ENCODE measurements around the gene SPEN.

DNA sequence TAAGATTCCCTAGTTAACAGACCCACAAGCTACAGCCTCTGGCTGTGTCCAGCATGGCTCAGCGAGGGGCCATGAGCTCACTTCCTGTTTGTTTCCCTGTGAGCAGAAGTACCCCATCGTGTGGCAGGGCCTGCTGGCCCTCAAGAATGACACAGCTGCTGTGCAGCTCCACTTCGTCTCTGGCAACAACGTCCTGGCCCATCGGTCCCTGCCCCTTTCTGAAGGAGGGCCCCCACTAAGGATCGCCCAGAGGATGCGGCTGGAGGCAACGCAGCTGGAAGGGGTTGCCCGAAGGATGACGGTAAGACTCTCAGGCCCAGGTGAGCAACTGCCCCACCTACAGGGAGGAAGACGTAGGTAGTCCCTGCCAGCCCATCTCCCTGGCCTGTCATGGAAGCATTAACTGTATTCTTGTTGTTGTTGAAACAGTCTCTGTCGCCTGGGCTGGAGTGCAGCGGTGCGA lies 90.2 kb downstream of the SPEN start:
- TF ChIP-seq, protein P1, sequence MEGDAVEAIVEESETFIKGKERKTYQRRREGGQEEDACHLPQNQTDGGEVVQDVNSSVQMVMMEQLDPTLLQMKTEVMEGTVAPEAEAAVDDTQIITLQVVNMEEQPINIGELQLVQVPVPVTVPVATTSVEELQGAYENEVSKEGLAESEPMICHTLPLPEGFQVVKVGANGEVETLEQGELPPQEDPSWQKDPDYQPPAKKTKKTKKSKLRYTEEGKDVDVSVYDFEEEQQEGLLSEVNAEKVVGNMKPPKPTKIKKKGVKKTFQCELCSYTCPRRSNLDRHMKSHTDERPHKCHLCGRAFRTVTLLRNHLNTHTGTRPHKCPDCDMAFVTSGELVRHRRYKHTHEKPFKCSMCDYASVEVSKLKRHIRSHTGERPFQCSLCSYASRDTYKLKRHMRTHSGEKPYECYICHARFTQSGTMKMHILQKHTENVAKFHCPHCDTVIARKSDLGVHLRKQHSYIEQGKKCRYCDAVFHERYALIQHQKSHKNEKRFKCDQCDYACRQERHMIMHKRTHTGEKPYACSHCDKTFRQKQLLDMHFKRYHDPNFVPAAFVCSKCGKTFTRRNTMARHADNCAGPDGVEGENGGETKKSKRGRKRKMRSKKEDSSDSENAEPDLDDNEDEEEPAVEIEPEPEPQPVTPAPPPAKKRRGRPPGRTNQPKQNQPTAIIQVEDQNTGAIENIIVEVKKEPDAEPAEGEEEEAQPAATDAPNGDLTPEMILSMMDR (IDR thresholded peaks at IDR 0.05), result no peak
- no peak for TF ChIP-seq POLR2AphosphoS5 (IDR thresholded peaks at IDR 0.05; ENCODE audit: low read depth, low read length)

Measured in Panc1 (cell line).